NCI-H2196 treated with DMSO at 0.1 percent for 48 hours (cell line): Measurements from ENCODE around the gene CLDN5.
"Not testable (repeated sequence)": the region's sequence is repeated elsewhere in the genome, so short reads cannot be mapped to it uniquely, and the experiment has no call there.

Source experiments
- DNase-seq: peaks from one replicate; lab custom pipeline; 2025; ENCODE audit not compliant: unreplicated experiment; lab: John Stamatoyannopoulos, UW

Gene CLDN5

DNA sequence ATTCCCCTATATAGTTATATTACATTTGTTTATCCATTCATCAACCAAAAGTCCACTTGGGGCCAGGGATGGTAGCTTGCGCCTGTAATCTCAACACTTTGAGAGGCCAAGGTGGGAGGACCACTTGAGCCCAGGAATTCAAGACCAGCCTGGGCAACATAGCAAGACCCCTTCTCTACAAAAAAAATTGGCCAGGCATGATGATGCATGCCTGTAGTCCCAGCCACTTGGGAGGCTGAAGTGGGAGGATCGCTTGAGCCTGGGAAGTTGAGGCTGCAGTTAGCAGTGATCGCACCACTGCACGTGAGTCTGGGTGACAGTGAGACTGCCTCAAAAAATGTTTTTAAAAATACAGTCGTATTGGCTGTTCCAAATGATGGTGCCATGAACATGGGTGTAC lies 24.2 kb upstream of the CLDN5 start:
- DNase-seq = not testable (repeated sequence)

DNA sequence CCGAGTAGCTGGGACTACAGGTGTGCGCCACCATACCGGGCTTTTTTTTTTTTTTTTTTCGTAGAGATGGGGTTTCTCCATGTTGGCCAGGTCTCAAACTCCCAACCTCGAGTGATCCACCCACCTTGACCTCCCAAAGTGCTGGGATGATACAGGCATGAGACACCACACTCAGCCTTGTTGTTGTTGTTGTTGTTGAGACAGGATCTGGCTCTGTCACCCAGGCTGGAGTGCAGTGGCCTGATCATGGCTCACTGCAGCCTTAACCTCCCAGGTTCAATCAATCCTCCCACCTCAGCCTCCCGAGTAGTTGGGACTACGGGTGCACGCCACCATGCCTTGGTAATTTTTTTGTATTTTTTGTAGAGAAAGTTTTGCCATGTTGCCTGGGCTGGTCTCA lies 23.4 kb upstream of the CLDN5 start:
- no peak for DNase-seq

DNA sequence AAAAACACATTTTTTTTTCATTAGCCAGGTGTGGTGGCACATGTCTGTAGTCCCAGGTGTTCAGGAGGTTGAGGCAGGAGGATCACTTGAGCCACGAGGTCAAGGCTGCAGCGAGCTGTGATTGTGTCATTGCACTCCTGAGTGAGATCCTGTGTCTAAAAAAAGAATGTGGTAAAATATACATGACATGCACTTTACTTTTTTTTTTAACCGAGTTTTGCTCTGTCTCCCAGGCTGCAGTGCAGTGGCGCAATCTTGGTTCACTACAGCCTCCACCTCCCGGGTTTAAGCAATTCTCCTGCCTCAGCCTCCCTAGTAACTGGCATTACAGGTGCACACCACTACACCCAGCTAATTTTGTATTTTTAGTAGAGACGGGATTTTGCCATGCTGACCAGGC lies 22.5 kb upstream of the CLDN5 start:
- DNase-seq = no peak

DNA sequence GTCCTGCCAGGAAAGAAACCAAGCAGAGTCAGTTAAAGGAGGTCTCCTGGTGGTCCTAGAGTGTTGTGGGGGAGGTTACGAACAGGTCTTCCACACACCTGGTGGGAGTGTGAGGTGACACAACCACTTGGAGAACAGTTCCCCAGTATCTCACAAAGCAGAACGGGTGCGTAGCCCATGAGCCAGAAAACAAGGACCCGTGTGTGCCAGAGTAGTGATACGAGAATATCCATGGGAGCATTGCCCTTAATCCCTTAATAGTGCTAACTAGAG lies 21.7 kb upstream of the CLDN5 start:
- no peak for DNase-seq

DNA sequence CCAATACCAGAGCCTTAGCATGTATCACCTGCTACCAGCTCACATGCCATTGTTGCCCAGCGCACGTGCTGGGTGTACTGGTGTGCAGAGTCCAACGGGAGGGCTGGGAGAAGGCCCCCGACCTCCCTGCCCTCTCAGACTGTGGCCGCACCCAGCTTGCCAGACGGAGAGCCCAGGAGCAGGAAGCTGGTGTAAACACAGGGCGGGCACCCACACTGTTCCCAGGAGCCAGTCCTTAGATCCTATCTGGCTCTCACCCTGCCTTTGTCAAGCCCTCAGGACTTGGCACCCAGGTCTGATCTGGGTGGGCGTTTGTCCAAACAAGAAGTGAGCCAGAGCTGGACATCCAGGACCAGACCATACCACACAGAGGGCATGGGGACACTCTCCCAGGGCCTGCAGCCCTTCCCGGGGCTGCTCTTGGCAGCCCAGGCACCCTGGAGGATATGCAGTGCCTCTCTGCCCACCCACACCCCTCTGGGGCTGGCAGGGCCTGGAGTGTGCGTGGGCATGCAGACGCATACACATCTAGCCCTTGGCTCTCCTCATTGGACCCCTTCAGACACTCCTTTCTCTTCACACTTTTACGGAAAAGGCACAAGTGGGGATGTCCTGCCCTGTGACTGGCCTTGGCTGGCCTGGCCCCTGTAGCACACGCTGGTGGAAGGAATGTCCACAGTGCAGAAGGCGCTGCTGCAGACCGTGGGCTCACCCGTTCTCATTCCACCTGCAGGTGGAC lies 19.9 kb upstream of the CLDN5 start:
- DNase-seq = no peak

DNA sequence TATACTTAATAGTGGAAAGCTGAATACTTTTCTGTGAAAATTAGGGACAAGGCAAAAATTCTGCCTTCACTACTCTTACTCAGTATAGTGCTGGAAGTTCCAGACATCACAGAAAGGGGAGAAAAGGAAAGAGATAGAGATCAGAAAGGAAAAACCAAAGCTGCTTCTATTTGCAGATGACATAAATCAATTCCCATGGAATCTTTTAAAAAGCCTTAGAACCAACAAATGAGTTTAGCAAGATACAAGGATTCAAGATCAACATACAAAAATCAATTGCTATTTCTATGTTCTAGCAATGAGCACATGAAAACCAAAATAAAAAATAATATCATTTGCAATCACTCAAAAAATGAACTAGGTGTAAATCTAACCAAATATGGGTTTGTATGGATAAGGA lies 16.2 kb upstream of the CLDN5 start:
- DNase-seq = no peak

DNA sequence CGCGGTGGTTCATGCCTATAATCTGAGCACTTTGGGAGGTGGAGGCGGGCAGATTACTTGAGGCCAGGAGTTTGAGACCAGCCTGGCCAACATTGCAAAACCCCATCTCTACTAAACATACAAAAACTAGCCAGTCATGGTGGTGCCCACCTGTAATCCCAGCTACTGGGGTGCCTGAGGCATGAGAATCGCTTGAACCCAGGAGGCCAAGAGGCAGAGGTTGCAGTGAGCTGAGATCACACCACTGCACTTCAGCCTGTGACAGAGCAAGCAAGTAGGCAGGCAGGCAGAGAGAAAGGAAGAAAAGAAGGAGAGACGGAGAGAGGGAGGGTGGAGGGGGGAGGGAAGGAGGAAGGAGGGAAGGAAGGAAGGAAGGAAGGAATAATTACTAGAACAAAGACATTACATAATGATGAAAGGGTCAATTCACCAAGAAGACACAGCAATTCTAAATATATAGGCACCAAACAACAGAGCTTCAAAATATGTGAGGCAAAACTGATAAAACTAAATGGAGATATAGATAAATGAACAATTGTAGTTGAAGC lies 13.8 kb upstream of the CLDN5 start:
- DNase-seq = no peak

DNA sequence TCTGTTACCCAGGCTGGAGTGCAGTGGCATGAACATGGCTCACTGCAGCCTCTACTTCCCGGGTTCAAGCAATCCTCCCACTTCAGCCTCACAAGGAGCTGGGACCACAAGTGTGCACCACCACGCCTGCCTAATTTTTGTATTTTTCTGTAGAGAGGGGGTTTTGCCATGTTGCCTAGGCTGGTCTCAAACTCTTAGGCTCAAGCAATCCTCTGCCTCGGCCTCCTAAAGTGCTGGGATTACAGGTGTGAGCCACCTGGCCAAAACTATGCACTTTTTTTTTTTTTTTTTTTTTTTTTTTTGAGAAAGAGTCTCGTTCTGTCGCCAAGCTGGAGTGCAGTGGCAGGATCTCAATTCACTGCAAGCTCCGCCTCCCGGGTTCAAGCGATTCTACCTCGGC lies 12.4 kb upstream of the CLDN5 start:
- DNase-seq = no peak

DNA sequence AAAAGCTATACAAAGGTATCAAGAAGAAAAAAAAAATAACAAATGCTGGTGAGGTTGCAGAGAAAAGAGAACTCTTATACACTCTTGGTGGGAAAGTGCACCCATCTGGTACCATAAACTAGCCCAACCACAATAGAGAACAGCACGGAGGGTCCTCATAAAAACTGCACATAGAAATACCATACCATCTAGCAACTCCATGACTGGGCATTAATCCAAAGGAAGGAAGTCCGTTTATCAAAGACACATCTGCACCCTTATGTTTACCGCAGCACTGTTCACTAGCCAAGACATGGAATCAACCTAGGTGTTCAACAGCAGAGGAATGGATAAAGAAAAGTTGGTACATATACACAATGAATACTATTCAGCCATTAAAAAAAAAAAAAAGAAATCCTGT lies 10.8 kb upstream of the CLDN5 start:
- no peak for DNase-seq

DNA sequence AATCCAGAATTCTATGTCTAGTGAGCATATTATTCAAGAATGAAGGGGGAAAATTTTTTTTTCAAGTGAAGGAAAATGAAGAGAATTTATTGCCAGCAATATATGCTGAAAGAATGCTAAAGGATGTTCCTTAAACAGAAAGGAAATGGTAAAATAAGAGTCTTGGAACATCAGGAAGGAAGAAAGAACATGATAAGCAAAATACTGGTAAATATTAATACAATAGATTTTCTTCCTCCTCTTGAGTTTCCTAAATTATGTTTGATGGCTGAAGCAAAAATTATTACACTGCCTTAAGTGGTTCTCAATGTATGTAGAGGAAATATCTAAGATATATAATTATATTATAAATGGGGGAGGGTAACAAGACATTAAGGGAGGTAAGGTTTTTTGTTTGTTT lies 9.6 kb upstream of the CLDN5 start:
- DNase-seq = no peak

DNA sequence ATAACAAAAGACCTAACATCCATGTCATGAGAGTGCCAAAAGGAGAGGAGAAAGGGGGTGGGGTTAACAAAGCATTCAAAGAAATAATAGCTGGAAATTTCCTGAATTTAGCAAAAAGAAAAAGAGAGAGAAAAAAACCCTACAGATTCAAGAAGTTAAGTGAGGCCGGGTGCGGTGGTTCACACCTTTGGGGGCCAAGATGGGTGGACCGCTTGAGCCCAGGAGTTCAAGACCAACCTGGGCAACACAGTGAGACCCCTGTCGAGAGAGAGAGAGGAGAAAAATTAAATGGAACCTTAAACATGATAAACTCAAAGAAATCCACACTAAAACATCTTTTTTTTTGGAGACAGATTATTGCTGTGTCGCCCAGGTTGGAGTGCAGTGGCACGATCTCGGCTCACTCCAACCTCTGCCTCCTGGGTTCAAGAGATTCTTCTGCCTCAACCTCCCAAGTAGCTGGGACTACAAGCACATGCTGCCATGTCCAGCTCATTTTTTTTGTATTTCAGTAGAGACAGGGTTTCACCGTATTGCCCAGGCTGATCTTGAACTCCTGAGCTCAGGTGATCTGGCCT lies 8.9 kb upstream of the CLDN5 start:
- no peak for DNase-seq

DNA sequence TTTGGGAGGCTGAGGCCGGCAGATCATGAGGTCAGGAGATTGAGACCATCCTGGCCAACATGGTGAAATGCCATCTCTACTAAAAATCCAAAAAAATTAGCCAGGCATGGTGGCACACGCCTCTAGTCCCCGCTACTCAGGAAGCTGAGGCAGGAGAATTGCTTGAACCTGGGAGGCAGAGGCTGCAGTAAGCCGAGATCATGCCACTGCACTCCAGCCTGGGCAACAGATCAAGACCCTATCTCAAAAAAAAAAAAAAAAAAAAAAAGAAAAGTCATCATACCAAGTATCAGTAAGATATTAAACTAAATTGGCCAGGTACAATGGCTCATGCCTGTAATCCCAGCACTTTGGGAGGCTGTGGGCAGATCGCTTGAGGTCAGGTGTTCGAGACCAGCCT lies 7.1 kb upstream of the CLDN5 start:
- DNase-seq = not testable (repeated sequence)

DNA sequence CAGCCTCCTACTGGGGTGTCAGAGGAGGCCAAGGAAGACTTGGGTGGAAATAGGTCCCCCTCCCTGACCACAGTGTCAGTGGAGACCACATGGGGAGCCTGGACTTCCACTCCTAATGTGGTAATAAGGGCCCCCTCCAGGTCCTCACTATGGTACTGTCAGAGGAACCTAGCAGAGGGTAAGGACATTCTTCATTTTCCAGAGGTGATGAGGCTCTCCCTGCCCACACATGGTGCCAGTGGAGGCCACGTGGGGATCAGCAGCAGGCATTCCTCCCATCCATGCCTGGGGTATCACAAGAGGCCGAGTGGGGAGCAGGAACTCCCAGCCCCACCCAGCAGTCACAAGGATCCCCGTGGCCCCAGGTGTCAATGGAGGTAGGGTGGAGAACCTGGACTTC lies 6.5 kb upstream of the CLDN5 start:
- DNase-seq = no peak

DNA sequence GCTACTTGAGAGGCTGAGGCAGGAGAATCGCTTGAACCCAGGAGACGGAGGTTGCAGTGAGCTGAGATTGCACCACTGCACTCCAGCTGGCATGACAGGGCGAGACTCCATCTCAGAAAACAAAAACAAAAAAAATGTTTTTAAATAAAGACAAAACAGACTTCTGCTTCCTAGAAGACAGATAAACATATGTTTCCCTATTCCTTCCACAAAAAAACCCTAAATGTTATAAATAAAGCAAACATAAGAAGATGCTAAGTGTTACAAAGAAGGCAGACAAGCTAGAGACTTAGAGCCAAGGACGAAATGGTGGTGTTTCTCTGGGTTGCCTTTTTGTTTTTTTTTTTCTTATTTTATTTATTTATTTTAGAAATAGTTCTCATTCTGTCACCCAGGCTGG lies 5.6 kb upstream of the CLDN5 start:
- no peak for DNase-seq

DNA sequence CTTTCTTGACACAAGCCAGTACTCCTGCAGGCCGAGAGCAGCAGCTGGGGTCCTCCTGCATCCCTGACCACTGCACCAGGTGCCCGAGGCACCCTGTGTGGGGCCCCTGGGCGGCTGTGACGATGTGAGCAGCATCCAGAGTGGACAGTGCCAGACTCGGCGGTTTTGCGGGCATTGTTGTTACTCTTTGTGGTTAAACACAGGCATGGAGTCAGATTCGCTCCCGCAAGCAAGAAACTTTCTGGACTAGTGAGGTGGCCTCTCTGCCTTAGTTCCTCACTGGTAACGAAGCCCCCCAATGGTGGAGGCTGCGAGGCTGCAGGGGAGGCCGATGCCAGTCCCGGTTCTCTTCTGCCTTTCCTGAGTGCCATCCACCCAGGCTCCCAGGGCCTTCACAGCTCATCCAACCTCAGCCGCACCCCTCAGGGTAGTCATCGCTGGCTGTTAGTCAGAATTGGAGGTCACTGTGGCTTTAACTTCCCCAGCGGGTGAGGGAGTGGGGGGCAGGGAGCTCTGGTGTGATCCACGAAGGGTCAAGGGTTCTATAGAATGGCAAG lies 3.7 kb upstream of the CLDN5 start:
- no peak for DNase-seq

DNA sequence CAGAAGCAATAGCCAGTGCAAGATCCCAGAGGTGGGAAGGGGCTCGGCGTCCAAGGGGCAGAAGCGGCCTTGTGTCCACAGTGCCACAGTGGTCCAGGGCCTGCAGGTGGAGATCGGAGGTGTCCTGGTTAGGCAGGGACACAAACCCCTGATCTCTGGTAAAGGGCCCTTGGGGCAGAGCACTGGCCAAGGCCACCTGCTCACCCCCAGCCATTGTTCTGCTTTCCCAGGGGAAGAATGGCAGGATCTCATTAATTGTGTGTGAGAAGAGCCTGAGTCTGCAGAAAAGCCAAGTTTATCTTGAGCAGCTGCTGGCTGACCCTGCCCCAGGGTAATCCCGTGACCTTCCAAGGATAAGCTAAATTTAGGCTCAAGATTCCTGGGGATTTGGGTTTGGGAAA lies 3.1 kb upstream of the CLDN5 start:
- no peak for DNase-seq

DNA sequence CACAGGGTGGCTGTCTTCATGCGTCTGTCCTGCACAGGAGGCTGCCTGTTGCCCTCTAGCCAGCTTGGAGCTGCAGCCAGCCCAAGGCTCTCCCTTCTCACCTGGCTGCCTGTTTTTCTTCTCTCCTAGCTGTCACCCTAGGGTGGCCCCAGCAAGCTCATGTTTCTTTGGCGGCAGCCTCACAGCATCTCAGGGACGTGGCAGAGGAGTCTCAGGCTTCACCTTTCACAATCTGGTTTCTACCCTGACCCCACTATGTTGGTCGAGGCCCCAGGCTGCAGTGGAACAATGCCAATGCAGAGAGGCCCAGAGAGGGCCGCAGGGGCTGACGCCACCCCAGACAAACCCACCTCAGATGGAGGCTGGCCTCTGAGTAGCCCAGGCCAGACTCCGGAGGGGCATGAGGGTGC lies 2.5 kb upstream of the CLDN5 start:
- DNase-seq = no peak

DNA sequence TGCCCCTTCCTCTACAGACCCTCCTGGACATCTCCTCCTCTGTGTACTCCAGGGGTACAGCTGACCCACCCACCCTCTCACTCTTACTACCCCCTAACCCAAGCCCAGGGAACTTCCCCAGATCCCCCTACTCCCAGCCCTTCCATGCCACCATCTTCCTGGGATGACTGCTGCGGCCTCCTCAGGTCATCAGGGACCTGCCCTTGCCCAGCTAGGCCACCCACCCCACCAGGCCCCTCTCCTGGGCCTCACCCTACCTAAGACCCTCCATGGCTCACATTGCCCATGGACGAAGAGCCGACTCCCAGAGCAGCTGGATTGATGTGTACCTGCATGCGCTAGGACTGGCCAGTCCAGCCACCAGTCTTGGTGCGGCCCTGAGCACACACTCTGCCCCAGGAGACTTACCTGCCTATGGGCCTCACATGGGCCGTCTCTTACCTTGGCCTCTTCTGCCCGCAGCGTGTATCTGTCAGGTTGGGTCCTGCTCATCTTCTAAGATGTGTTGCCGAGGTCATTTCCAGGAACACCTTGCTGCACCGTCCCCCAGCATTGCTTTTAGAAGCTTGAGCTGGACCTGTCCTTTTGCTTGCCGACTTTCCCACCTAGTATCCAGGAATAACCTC lies 2.0 kb upstream of the CLDN5 start:
- DNase-seq = no peak

DNA sequence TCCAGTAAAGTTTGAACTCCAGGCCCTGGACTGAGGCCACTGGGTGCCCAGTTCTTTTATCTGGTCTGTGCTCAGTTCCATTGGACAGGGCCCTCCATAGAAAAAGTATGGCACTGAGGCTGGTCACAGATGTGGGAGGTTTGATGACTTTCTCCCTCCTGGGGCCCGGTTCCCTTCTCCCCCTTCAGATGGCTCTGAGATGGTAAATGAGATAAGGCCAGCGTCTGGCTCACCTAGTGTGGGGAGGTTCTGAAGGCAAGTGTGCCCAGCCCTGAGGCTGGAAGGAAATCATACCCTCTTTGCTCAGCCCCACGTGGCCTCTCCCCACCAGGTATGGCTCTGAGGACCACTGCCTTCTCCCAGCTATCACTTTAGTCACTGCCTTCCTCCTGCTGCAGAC lies 1.5 kb upstream of the CLDN5 start:
- no peak for DNase-seq

DNA sequence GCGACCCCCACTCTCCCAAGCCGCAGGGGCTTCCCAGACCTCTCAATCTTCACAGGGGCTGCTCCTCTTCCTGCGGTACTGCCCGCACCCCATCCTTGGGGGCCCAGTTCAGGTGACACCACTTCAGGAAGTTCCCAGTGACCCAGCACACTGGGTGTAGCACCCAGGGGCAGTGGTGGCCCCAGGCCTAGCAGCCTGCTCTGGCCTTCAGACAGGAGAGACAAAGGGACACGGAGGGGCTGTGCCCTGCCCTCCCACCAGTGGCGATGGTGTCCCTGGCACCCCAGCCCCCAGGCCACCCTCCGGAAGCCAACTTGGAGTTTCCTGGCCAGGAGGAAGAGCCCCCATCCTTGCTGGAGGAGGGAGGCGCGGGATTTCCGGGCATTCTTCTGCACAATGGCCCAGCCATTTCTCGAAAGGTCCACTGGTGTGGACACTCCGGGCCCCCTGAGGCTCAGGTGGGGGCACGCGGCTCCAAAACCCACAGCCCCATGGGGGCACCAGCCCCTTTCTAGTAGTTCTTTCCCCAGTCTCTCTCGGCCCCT lies 978 bp upstream of the CLDN5 start:
- no peak for DNase-seq

DNA sequence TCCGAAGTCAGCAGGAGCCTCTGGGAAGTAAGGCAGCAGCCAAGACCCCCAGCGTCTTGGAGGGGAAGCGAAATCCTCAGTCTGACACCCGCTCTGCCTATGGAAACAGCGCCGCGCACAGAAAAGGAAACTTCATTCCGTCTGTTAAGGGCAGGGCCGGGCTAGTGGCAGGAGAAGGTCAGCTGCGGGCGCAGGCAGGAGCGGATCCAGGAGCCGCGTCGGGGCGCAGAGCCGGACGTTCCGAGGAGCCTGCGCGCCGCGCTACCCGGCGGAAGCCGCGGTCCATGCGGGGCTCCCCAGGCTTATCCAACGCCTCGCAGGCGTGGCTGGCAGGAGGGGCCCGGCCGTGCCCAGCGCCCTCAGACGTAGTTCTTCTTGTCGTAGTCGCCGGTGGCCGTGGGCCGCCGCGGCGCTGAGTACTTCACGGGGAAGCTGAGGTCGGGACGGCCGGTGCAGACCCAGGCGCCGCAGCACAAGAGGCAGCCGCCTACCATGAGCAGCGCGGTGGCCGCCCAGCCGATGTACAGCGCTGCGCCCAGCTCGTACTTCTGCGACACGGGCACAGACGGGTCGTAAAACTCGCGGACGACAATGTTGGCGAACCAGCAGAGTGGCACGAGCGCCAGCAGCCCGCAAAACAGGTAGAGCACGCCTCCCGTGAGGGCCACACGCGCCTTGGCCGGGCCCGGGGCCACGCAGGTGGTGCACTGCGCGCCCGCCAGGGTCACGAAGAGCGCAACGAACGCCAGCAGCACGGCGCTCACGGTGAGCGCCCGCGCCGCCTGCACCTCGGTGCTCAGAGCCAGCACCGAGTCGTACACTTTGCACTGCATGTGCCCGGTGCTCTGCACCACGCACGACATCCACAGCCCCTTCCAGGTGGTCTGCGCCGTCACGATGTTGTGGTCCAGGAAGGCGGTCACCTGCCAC lies 705 bp downstream of the CLDN5 start:
- DNase-seq = no peak
